Measurements from ENCODE around the gene EPHA4.

Gene EPHA4

GRCh38 chr2:221571551-221572218 lies 419 bp downstream of the EPHA4 start:
- DNase-seq, result no peak

- peak; percentile 24 for DNase-seq
Measured at GRCh38 chr2:221571025-221571550, 1.0 kb downstream of the EPHA4 start.

GRCh38 chr2:221570321-221570935 lies 1.7 kb downstream of the EPHA4 start:
- DNase-seq, result peak; percentile 8

DNA sequence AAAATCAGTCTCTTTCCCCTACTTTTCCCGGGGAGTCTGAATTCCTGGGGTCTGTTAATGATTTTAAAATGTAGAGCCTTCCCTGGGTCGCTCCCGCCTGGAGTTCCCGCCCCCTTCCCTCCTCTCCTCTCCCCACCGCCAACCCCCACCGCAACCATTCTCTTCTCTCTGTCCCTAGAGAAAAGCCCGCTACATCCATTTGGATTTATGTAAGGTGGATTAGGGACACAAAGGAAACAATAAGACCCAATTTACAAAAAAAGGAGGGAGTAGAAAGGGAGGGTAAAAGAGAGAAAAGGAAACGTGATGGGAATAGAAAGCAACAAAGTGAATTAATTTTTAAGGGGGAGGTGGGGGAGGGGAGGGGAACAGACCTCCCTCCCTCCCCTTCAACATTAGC lies 2.2 kb downstream of the EPHA4 start:
- DNase-seq, result no peak

- no peak for DNase-seq
Measured at GRCh38 chr2:221569425-221569845, 2.7 kb downstream of the EPHA4 start.

DNA sequence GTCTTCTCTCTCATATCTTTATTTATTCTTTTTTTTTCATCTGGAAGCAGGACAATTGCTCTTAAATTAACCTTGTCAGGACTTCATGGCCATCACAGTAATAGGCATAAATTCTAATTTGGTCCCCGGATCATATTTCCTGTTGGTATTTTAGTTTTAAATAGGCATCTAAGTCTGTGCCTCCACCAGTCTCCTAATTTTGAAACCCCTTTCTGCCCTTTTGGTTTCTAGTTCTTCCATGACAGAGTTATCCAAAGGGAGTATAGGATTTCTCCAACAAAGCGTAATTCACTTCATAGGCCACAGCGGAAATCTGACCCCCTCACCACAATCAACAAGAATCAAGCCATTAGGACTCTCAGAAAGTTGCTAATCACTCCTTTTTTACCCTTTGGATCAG lies 3.8 kb downstream of the EPHA4 start:
- no peak for DNase-seq

GRCh38 chr2:221567809-221568208 lies 4.3 kb downstream of the EPHA4 start:
- DNase-seq, result no peak

- DNase-seq, result no peak
Measured at GRCh38 chr2:221567231-221567760, 4.8 kb downstream of the EPHA4 start.

- DNase-seq, result no peak
Measured at GRCh38 chr2:221563270-221563985, 8.7 kb downstream of the EPHA4 start.

GRCh38 chr2:221562226-221562625 lies 9.9 kb downstream of the EPHA4 start:
- no peak for DNase-seq

DNA sequence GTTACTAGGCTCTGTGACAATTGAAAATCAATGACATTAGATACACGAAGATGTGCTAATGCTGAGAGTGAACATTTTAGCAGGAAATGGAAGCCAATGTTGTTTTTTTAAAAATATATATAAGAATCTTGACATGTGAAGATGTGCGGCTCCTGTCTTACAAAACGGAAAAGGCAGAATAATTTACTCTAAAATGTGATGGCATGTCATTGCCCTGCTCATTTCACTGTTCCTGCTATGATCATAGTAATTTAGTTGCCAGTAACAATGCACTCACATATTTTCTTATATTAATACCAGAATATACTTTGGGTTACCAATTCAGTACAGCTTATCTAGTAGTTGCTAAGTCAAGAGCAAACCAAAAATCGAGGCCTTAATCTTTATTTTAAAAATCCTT lies 10.3 kb downstream of the EPHA4 start:
- no peak for DNase-seq

GRCh38 chr2:221559991-221560390 lies 12.1 kb downstream of the EPHA4 start:
- no peak for DNase-seq

GRCh38 chr2:221558107-221558506 lies 14.0 kb downstream of the EPHA4 start:
- DNase-seq, result no peak

- no peak for DNase-seq
Measured at GRCh38 chr2:221555494-221555846, 16.6 kb downstream of the EPHA4 start.

DNA sequence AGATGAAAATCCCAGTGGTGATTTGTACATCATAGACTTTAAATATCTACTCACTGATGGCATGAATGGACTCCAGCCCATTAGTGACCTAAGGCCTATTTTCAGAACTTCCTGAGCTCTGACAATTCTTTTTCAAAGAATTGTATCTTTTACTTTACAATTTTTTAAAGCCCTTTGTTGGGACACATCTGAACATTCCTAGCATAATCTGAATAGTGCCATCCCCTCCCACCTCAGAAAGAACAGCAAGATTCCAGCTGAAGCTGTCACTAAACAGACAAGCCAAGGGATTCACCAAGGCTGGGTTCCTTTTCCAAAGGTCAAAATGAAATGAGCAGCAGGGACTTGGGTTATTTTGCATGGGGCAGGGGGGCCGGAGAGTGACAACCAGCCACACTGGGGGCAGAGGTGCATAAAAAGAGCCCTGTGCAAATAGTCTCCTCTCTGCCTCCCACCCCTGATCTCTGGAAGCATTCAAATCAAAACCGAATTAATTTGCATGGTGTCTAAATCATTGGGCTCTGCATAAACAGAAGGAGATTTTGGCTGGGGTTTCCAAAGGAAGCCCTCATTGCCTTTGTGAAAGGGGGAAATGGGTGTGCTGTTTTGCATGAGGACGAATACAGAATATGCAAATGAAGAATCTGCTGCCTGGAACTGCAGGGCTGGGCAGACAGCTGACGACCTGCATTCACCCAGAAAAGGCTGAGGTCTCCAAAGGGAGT lies 17.2 kb downstream of the EPHA4 start:
- no peak for DNase-seq

- DNase-seq, result no peak
Measured at GRCh38 chr2:221553333-221553732, 18.8 kb downstream of the EPHA4 start.

DNA sequence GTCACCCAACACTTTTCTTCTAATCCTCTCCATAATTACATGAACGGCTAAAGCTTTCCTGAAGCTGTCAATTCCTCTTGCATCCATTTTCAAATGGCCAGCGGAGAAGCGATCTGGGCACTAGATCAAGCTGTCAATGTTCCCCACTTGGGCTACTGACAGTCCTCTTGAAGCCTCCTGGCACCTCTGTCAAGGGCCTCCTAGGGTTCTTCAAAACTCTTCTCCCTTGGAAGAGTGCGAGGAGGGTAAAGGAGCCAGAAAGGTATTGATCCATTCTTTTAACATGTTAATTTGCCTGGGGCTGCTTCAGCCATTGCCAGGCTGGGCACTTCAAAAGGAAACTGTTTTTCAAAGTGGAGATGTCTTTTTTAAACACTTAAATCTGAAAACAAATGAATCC lies 19.8 kb downstream of the EPHA4 start:
- DNase-seq, result no peak

DNA sequence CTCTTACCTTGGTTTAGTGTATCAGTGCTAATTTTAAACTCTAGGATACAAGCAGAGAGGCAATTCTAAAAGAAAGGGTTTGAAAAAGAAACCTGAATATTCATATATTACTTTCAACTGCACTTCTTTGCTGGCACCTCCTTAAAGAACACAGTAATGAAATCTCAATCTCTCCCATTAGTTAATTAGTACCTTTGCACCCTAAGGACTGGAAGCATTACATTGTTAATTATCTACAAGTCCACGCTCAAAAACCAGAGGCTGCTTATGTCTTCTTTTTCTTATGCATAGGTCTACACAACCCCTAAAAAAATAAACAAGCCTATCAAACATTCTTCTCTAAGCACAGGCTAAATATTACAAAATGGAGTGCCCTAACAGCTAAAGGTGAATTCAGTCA lies 20.2 kb downstream of the EPHA4 start:
- no peak for DNase-seq

DNA sequence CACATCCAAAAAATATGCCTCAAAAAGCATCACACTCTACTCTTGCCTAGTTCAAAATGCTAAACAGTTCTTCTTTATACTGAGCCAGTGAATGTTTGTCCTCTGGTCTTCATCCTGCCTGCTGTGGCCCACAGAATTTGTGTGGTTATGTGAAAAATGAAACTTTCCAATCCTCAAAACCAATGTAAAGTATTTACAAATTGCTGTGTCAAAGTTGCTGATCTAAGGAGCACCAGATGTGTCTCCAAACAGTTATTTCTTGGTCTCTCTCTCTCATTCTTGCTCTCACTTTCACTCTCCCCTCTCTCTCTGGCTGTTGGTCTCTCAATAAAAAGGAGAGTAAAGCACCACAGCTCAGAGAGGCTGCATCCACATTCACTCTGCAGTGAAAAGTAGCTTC lies 23.0 kb downstream of the EPHA4 start:
- no peak for DNase-seq

- no peak for DNase-seq
Measured at GRCh38 chr2:221546505-221547225, 25.4 kb downstream of the EPHA4 start.

- DNase-seq, result no peak
Measured at GRCh38 chr2:221541131-221541735, 30.9 kb downstream of the EPHA4 start.

DNA sequence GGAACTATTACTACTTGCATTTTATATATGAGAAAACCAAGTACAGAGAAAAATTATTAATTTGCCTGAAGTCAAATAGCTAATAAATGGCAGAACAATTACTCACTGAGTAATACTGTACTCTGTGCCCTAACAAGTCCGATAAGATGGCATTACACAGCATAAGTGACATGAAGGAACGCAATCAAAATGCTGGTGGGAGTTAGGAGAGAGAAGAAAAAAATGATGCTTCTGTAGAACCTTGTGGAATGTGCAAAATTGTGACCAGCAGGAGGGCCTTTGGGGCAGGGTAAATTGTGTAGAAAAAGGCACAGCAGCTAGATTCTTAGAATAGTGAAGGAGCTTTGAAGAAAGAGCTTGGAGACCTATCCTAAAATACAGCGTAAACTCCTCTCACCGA lies 32.9 kb downstream of the EPHA4 start:
- DNase-seq, result no peak
